Brain microvascular endothelial cell (primary cell): ENCODE results near the gene MATN1.

ENCODE experiments used
- DNase-seq: peaks from one replicate; pipeline ENCODE4 v3.0.0-alpha.2; 2020
- H3K27ac ChIP-seq: fragments of 250-450 bp; sonication (Bioruptor Pico); 2 replicates; pipeline ENCODE4 v1.5.1; 2020; ENCODE audit warnings: mild to moderate bottlenecking, moderate library complexity
- H3K27me3 ChIP-seq: fragments of 250-450 bp; sonication (Bioruptor Pico); replicated peaks from 2 replicates; pipeline ENCODE4 v1.5.1; 2020; ENCODE audit warnings: mild to moderate bottlenecking
- H3K36me3 ChIP-seq: fragments of 250-450 bp; sonication (Bioruptor Pico); replicated peaks from 2 replicates; pipeline ENCODE4 v1.5.1; 2020; ENCODE audit warnings: mild to moderate bottlenecking
- H3K4me3 ChIP-seq: 2 replicates; pipeline ENCODE4 v1.5.1; 2011; ENCODE audit warnings: low read depth, mild to moderate bottlenecking, control low read depth, low read length, moderate library complexity
- in situ Hi-C: cut with HindIII; loops from 2 replicates; pipeline ENCODE4 v1.10.0; 2017; ENCODE audit warnings: low sequenced_read_pairs, low pct_ligation_motif_present
- TF ChIP-seq, protein P1 (sequence below): IDR thresholded peaks from 2 replicates; pipeline ENCODE4 v1.5.1; 2011; ENCODE audit warnings: low read depth, mild to moderate bottlenecking, moderate library complexity, low read length, control low read depth, inconsistent platforms; ENCODE audit errors: missing control alignments

MATN1 gene

DNA sequence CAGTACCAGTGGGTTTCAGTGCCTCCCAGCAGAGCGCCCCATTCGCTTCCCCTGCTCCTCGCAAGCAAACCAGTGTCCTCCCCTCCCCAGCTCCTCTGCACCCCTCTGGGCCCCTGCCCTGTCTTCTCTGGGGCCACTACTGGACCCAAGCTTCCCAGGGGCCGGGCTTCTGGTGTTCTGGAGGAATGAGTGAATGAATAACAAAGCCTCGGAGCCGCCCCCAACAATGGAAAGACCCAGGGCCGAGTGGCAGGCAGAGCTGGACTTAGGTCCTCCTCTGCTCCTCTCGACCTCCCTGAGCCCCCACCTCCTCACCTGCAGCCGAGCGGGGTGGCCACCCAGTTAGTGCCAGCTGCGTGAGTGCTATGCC lies 37.6 kb downstream of the MATN1 start:
- H3K36me3 ChIP-seq: no peaks in the 10 kb centered on the region
- peaks cover 38% of the 10 kb centered on the region for H3K27me3 ChIP-seq
- no peak overlapping the region for H3K27ac ChIP-seq
- DNase-seq: no peak
- no peak overlapping the region for H3K4me3 ChIP-seq
- TF ChIP-seq, protein P1, sequence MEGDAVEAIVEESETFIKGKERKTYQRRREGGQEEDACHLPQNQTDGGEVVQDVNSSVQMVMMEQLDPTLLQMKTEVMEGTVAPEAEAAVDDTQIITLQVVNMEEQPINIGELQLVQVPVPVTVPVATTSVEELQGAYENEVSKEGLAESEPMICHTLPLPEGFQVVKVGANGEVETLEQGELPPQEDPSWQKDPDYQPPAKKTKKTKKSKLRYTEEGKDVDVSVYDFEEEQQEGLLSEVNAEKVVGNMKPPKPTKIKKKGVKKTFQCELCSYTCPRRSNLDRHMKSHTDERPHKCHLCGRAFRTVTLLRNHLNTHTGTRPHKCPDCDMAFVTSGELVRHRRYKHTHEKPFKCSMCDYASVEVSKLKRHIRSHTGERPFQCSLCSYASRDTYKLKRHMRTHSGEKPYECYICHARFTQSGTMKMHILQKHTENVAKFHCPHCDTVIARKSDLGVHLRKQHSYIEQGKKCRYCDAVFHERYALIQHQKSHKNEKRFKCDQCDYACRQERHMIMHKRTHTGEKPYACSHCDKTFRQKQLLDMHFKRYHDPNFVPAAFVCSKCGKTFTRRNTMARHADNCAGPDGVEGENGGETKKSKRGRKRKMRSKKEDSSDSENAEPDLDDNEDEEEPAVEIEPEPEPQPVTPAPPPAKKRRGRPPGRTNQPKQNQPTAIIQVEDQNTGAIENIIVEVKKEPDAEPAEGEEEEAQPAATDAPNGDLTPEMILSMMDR: no peak
- in situ Hi-C loops: loop anchor here (25.0 kb wide), 1 partner anchor 1448 kb away; the partner anchor contains the start of genes MECR and PTPRU

GRCh38 chr1:30684881-30685795 lies 38.2 kb downstream of the MATN1 start:
- H3K4me3 ChIP-seq: no peak overlapping the region
- no peaks in the 10 kb centered on the region for H3K36me3 ChIP-seq
- in situ Hi-C loops: loop anchor here (25.0 kb wide), 1 partner anchor 1448 kb away; the partner anchor contains the start of genes MECR and PTPRU
- TF ChIP-seq, protein P1: no peak
- peaks cover 38% of the 10 kb centered on the region for H3K27me3 ChIP-seq
- no peak overlapping the region for H3K27ac ChIP-seq
- no peak for DNase-seq

DNA sequence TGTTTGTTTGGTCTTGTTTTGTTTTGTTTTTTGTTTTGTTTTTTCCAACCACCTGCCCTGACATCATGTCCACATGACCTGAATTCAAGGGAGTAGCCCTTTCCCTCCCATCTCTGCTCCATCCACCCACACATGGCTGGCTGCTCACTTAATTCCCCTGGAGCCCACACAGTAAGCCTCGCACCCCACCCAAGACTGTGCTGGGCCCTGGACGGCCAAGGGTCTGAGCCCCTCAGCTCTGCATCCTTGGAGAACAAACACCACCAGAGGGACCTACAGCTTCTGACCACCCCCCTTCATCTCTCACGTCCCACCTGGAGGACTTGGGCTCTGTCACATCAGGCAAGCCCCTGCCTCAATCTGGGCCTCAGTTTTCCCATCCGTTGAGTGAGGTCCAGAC lies 39.1 kb downstream of the MATN1 start:
- H3K27me3 ChIP-seq: peaks cover 38% of the 10 kb centered on the region
- in situ Hi-C loops: loop anchor here (25.0 kb wide), 1 partner anchor 1447 kb away; the partner anchor contains the start of genes MECR and PTPRU
- H3K27ac ChIP-seq: no peak overlapping the region
- H3K4me3 ChIP-seq: no peak overlapping the region
- no peaks in the 10 kb centered on the region for H3K36me3 ChIP-seq
- DNase-seq: no peak
- TF ChIP-seq, protein P1: no peak

DNA sequence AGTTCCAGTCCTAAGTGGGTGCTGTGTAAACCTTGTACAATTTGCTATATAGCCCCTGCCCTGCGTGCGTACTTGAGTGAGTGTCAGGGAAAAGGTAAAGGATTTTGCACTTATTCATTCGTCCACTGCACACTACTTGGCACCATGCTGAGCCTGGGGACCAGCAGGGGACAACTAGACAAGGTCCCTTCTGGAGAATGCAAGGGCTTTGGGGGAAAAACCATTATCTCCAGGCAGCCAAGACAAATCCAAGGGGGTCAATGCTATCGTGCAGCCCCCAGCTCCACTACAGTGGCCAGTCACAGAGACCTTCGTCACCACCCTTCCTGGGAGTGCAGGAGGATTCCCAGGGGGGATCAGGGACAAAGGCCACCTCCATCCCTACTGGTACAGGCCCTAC lies 39.7 kb downstream of the MATN1 start:
- H3K27me3 ChIP-seq: peaks cover 38% of the 10 kb centered on the region
- no peak for DNase-seq
- H3K4me3 ChIP-seq: no peak overlapping the region
- in situ Hi-C loops: loop anchor here (25.0 kb wide), 1 partner anchor 1446 kb away; the partner anchor contains the start of genes MECR and PTPRU
- TF ChIP-seq, protein P1: no peak
- H3K36me3 ChIP-seq: no peaks in the 10 kb centered on the region
- no peak overlapping the region for H3K27ac ChIP-seq

DNA sequence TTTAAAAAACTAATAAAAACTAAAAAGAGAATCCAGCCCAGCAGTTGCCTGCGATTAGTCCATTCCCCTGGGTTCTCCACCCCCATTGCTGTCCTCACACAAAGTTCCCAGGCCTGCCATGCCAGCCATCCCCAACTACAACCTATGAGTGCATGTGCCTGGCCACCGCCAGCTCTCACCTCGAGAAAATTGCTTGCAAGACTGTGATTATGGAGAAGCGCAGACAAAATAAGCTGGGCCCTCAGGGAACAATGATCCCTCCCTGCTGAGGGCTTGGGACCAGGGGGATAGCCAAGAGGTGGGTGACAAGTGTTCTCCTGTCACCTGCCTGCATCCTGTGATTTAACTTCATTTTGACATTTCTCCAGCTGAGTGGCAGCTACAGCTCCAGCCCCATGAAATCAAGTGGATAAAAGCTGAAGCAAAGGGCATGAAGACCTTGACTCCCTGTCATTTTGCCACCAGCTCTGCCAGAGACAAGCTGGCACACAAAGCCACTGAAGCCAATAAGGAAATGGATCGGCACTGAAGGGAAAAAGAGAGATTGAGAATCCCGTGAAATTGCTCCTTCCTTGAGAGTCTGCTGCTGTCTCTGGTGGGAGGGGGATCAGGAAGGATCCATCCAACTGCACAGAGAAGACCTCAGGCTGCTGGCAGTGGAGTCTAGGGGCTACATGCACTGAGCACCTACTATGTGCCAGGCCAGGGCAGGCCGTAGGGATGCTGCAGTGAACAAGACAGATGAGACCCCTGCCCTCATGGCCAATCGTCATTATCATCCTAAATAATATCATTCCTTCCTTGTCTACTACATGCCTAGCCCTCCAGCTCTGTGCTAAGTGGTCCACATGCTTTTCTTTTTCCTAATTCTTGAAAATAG lies 40.7 kb downstream of the MATN1 start:
- in situ Hi-C loops: loop anchor here (25.0 kb wide), 1 partner anchor 1445 kb away; the partner anchor contains the start of genes MECR and PTPRU
- H3K36me3 ChIP-seq: no peaks in the 10 kb centered on the region
- H3K4me3 ChIP-seq: no peak overlapping the region
- TF ChIP-seq, protein P1: no peak
- peaks cover 37% of the 10 kb centered on the region for H3K27me3 ChIP-seq
- DNase-seq: no peak
- H3K27ac ChIP-seq: no peak overlapping the region
